Measurements from ENCODE around the gene XBP1. TPM values are rescaled to one million over a fixed set of nuclear protein-coding genes. Genes with fewer than 3 reads are reported as not detected.

XBP1 gene
- total and polyA plus RNA-seq, 10 of the 15 experiments (the other 5 are each of a cell fraction or from before 2014, with no cell fraction given), result 44.5 to 313 (median 149) TPM

DNA sequence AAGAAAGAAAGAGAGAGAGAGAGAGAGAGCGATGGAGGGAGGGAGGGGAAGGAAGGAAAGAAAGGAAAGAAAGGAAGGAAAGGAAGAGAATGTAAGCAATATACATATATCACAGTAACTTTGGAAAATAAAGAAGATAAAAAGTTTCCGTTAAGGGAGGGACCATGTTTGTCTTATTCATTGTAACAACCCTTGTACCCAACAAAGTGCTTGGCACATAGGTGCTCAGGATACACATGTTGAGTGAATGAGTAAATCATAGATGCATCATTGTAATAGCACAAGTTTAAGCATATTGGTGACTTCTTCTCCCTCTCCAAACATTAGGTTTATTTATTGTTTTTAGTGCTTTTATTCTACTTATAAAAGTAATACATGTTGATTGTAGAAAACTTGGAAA, 43.3 kb upstream of the XBP1 start:
- intact Hi-C loops (cut with micrococcal nuclease; ENCODE audit: unreplicated experiment), result no loop called here
- in situ Hi-C loops (cut with MboI), result no loop called here
- Histone ChIP-seq H3K4me3 (no peak overlapping the region), H3K27me3 (replicated peaks in 1 of 2; ENCODE audit: control insufficient read depth in 2 of 2, insufficient read depth in 2 of 2, low read length in 1 of 2) (no peaks in the 10 kb centered on the region), H3K9me3 (replicated peaks; ENCODE audit: control insufficient read depth, insufficient read depth, low read length) (peaks cover 2% of the 10 kb centered on the region; the same call in 1 of the 3 replicates), H3K4me1 (ENCODE audit: control insufficient read depth, insufficient read depth, low read length) (no peaks in the 10 kb centered on the region), H3K36me3 (ENCODE audit: control insufficient read depth in 2 of 2, insufficient read depth in 2 of 2, low read length in 1 of 2) (no peaks in the 10 kb centered on the region), H2AFZ (ENCODE audit: control insufficient read depth, low read depth, low read length) (no peak overlapping the region), H4K20me1 (ENCODE audit: control insufficient read depth, insufficient read depth) (no peaks in the 10 kb centered on the region), H3K4me2 (ENCODE audit: control insufficient read depth, insufficient read depth) (no peak overlapping the region), H3K27ac (ENCODE audit: control insufficient read depth, insufficient read depth) (no peak overlapping the region), H3K9ac (ENCODE audit: control insufficient read depth, insufficient read depth, low read length) (no peak overlapping the region), H3K79me2 (ENCODE audit: control insufficient read depth, insufficient read depth, low read length) (no peaks in the 10 kb centered on the region)
- ChIA-PET POLR2A (interaction anchor here (0.5 to 0.7 kb wide), 3 partner anchors 24 to 172 kb away, joined by 3 to 6 read pairs (median 3); no protein-coding TSS in a partner anchor), CTCF (interaction anchor here (0.6 kb wide), 1 partner anchor 218 kb away, joined by 3 read pairs; the partner anchor contains the start of gene C22orf31), RAD21 (ENCODE audit: unreplicated experiment) (interaction anchor here (0.8 kb wide), 1 partner anchor 70 kb away, joined by 3 read pairs; no protein-coding TSS in a partner anchor), SMC1A (ENCODE audit: uncharacterized antibody, unreplicated experiment) (no interaction called here)
- no TSS peak for BruUV-seq (replicated peaks)
- ATAC-seq (no peak), FAIRE-seq (no peak), DNase-seq (ENCODE audit: low read depth, low spot score) (no peak)
- 100% methylated on average over 2 of the region's 2 CpGs for WGBS (ENCODE audit: insufficient coverage, insufficient replicate concordance, low lambda C conversion rate, missing lambda C conversion rate)
- TF ChIP-seq CBFB (IDR thresholded peaks at IDR 0.05; ENCODE audit: low read depth), result no peak
- TF ChIP-seq ATF7 (IDR thresholded peaks at IDR 0.05; ENCODE audit: low read depth), result no peak
- no peak for TF ChIP-seq CBX5 (IDR thresholded peaks at IDR 0.05; ENCODE audit: low read depth)
- TF ChIP-seq SMAD5 (IDR thresholded peaks at IDR 0.05; ENCODE audit: low read depth), result no peak
- TF ChIP-seq PAX8 (IDR thresholded peaks at IDR 0.05), result no peak
- no peak for TF ChIP-seq POU2F2 (IDR thresholded peaks at IDR 0.05; ENCODE audit: borderline replicate concordance, low read depth, low read length)
- TF ChIP-seq CHD1 (IDR thresholded peaks at IDR 0.05; ENCODE audit: low read depth, low read length), result no peak
- no peak for TF ChIP-seq SMARCA5 (IDR thresholded peaks at IDR 0.05)
- TF ChIP-seq SP1 (IDR thresholded peaks at IDR 0.05; ENCODE audit: low read depth, low read length), result no peak
- no peak for TF ChIP-seq ZNF207 (IDR thresholded peaks at IDR 0.05; ENCODE audit: borderline replicate concordance)
- TF ChIP-seq POLR2AphosphoS2 (IDR thresholded peaks at IDR 0.05; ENCODE audit: low read depth, low read length), result no peak
- no peak for TF ChIP-seq ZSCAN29 (IDR thresholded peaks at IDR 0.05)

Measured in GM12878 (cell line).